ACC112 (cell line): ENCODE measurements around the gene HELZ2.

Experiments used
- H2AFZ ChIP-seq: fragments of 200-600 bp; sonication (generic); one replicate; pipeline ENCODE4 v1.6.0; 2017; ENCODE audit warnings: antibody characterized with exemption, low read length; ENCODE audit not compliant: unreplicated experiment
- H3K27ac ChIP-seq: fragments of 200-600 bp; sonication (generic); 2 replicates; pipeline ENCODE4 v1.5.1; 2014; ENCODE audit warnings: low read depth, mild to moderate bottlenecking, antibody characterized with exemption, low read length, moderate library complexity
- H3K27me3 ChIP-seq: fragments of 200-600 bp; sonication (generic); 2 replicates; pipeline ENCODE4 v1.6.1; 2014; ENCODE audit warnings: mild to moderate bottlenecking, antibody characterized with exemption, low read length, moderate library complexity, mixed read lengths; ENCODE audit not compliant: insufficient read depth
- H3K36me3 ChIP-seq: fragments of 200-600 bp; sonication (generic); 2 replicates; pipeline ENCODE4 v1.6.1; 2016; ENCODE audit warnings: mild to moderate bottlenecking, antibody characterized with exemption, low read length, moderate library complexity, mixed read lengths; ENCODE audit not compliant: insufficient read depth
- H3K4me1 ChIP-seq: fragments of 200-600 bp; sonication (generic); one replicate; pipeline ENCODE4 v1.6.1; 2016; ENCODE audit warnings: low read length, mixed read lengths; ENCODE audit not compliant: insufficient read depth, unreplicated experiment, control insufficient read depth
- H3K4me3 ChIP-seq: fragments of 200-600 bp; sonication (generic); 2 replicates; pipeline ENCODE4 v1.5.1; 2014; ENCODE audit warnings: mild to moderate bottlenecking, low read depth, low read length
- H3K79me2 ChIP-seq: fragments of 200-600 bp; sonication (generic); one replicate; pipeline ENCODE4 v1.6.0; 2016; ENCODE audit warnings: low read length; ENCODE audit not compliant: control insufficient read depth, unreplicated experiment, insufficient read depth

HELZ2 gene

DNA sequence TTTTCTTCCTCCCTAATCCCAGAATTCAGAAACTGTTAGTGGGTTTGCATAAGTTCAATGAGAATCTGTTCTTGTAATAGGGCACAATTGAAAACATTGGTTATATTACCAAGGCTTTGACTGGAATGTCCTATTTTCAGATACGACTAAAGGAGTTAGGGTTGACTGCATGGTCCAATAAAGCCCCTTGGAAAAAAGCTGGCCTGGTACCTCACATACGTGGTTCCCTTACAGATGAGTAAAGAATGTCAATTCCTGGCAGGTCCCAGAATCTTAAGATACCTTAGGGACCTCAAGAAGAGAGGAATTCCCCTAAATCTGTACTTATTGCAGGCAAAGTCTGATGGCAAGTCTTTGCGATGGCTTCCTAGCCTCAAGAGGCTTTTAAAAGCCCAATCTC, 48.9 kb downstream of the HELZ2 start:
- peaks cover 4% of the 10 kb centered on the region for H3K4me1 ChIP-seq
- peaks cover 17% of the 10 kb centered on the region for H3K79me2 ChIP-seq
- H3K36me3 ChIP-seq, result peaks cover 19% of the 10 kb centered on the region
- no peak overlapping the region for H3K4me3 ChIP-seq
- H3K27me3 ChIP-seq, result no peaks in the 10 kb centered on the region
- H3K27ac ChIP-seq, result no peak overlapping the region
- no peak overlapping the region for H2AFZ ChIP-seq
